SK-N-SH (cell line): ENCODE results near the gene NRCAM. TPM values are rescaled to one million over a fixed set of nuclear protein-coding genes. Genes with fewer than 3 reads are reported as not detected.

ENCODE experiments used
- CTCF ChIA-PET: fragments of 300-600, 350-600 bp; formaldehyde crosslinking; extraction: SDS; loops from one replicate; lab custom pipeline; 2021; lab: Yijun Ruan, JAX
- POLR2A ChIA-PET: fragments of 350-600 bp; sonication (Branson Sonifier 250); formaldehyde crosslinking; extraction: SDS; loops from one replicate; lab custom pipeline; 2020; ENCODE audit warnings: antibody characterized with exemption, inconsistent platforms; lab: Yijun Ruan, JAX
- DNase-seq: peaks from one replicate; pipeline ENCODE4 v3.0.0; 2012
- H2AFZ ChIP-seq: fragments of 200-600 bp; sonication (generic); 2 replicates; pipeline ENCODE4 v1.8.1; 2016; ENCODE audit warnings: antibody characterized with exemption, mild to moderate bottlenecking, low read depth
- H3F3A ChIP-seq: fragments of 200-600 bp; sonication (generic); replicated peaks from 2 replicates; pipeline ENCODE3; 2016; ENCODE audit warnings: antibody characterized with exemption, mild to moderate bottlenecking; ENCODE audit not compliant: insufficient read depth
- H3K27ac ChIP-seq, 2 experiments: fragments of 200-500 bp in 1 of 2; fragments of 200-600 bp in 1 of 2; sonication (Bioruptor generic) in 1 of 2; sonication (generic), shearing (Covaris generic) in 1 of 2; 2 replicates each; pipeline versions ENCODE4 v1.5.1 to v1.6.1; 2014 to 2016; ENCODE audit warnings: low read depth in 2 of 2, inconsistent platforms in 1 of 2, low read length in 1 of 2, mild to moderate bottlenecking in 1 of 2, mixed read lengths in 1 of 2
- H3K27me3 ChIP-seq: fragments of 200-600 bp; sonication (generic), shearing (Covaris generic); 2 replicates; pipeline ENCODE4 v1.6.1; 2016; ENCODE audit warnings: mixed run types; ENCODE audit not compliant: insufficient read depth
- H3K36me3 ChIP-seq, 2 experiments: fragments of 200-500 bp in 1 of 2; fragments of 200-600 bp in 1 of 2; sonication (Bioruptor generic) in 1 of 2; sonication (generic) in 1 of 2; replicated peaks in 1 of 2; 2 replicates each; pipeline versions ENCODE3 to v1.5.1; 2014 to 2016; ENCODE audit warnings: low read length in 1 of 2, mild to moderate bottlenecking in 1 of 2; ENCODE audit not compliant: insufficient read depth in 2 of 2, control insufficient read depth in 1 of 2
- H3K4me1 ChIP-seq, 2 experiments: fragments of 200-500 bp in 1 of 2; fragments of 200-600 bp in 1 of 2; sonication (Bioruptor generic) in 1 of 2; sonication (generic), shearing (Covaris generic) in 1 of 2; 2 replicates each; pipeline versions ENCODE4 v1.5.1 to v1.6.1; 2014 to 2016; ENCODE audit warnings: low read depth in 1 of 2, low read length in 1 of 2, mixed run types in 1 of 2; ENCODE audit not compliant: insufficient read depth in 2 of 2, control insufficient read depth in 1 of 2
- H3K4me2 ChIP-seq: fragments of 200-600 bp; sonication (generic), shearing (Covaris generic); 2 replicates; pipeline ENCODE4 v1.6.1; 2017; ENCODE audit warnings: mixed run types
- H3K4me3 ChIP-seq, 2 experiments: fragments of 200-500 bp in 1 of 2; fragments of 200-600 bp in 1 of 2; sonication (Bioruptor generic) in 1 of 2; sonication (generic), shearing (Covaris generic) in 1 of 2; 2 replicates each; pipeline versions ENCODE4 v1.5.1 to v1.8.1; 2014 to 2016; ENCODE audit warnings: low read depth in 2 of 2, inconsistent platforms in 1 of 2, low read length in 1 of 2, mild to moderate bottlenecking in 1 of 2, mixed read lengths in 1 of 2, moderate library complexity in 1 of 2
- H3K79me2 ChIP-seq: fragments of 200-600 bp; sonication (generic); 2 replicates; pipeline ENCODE4 v1.8.1; 2017; ENCODE audit warnings: mild to moderate bottlenecking; ENCODE audit not compliant: insufficient read depth
- H3K9ac ChIP-seq: fragments of 200-600 bp; sonication (generic); 2 replicates; pipeline ENCODE4 v1.6.1; 2017; ENCODE audit warnings: mixed run types
- H3K9me2 ChIP-seq: fragments of 200-600 bp; sonication (generic); 2 replicates; pipeline ENCODE4 v1.6.1; 2017; ENCODE audit warnings: mixed run types
- H3K9me3 ChIP-seq: fragments of 200-600 bp; sonication (generic); 2 replicates; pipeline ENCODE4 v1.6.1; 2017; ENCODE audit warnings: mixed run types, mild to moderate bottlenecking, moderate library complexity
- H4K20me1 ChIP-seq: fragments of 200-600 bp; sonication (generic); 2 replicates; pipeline ENCODE4 v1.6.1; 2017; ENCODE audit warnings: mild to moderate bottlenecking, mixed run types; ENCODE audit not compliant: insufficient read depth
- CHD2 ChIP-seq: fragments of 150-350 bp; IDR thresholded peaks from 2 replicates; pipeline ENCODE4 v1.6.1; 2018; ENCODE audit warnings: low read length; ENCODE audit not compliant: partially characterized antibody
- CTCF ChIP-seq: fragments of 200-600 bp; sonication (generic); IDR thresholded peaks from 2 replicates; pipeline ENCODE4 v1.6.1; 2017; ENCODE audit warnings: antibody characterized with exemption, mild to moderate bottlenecking, moderate library complexity
- ELF1 ChIP-seq: IDR thresholded peaks from 2 replicates; pipeline ENCODE4 v1.4.0; 2012
- FOSL2 ChIP-seq: IDR thresholded peaks from 2 replicates; pipeline ENCODE4 v1.4.0; 2012; ENCODE audit warnings: low read depth, mild to moderate bottlenecking, moderate library complexity, borderline replicate concordance
- FOXM1 ChIP-seq: IDR thresholded peaks from 2 replicates; pipeline ENCODE4 v1.4.0; 2012; ENCODE audit warnings: low read depth, mild to moderate bottlenecking
- IRF3 ChIP-seq: fragments of 150-350 bp; IDR thresholded peaks from 2 replicates; pipeline ENCODE4 v1.6.1; 2016; ENCODE audit warnings: mild to moderate bottlenecking, low read depth, low read length
- JUND ChIP-seq: IDR thresholded peaks from 2 replicates; pipeline ENCODE4 v1.4.0; 2012
- NRF1 ChIP-seq: IDR thresholded peaks from 2 replicates; pipeline ENCODE4 v1.6.1; 2012; ENCODE audit warnings: low read depth, mild to moderate bottlenecking, low read length
- PBX3 ChIP-seq: IDR thresholded peaks from 2 replicates; pipeline ENCODE4; 2012
- RAD21 ChIP-seq: IDR thresholded peaks from 2 replicates; pipeline ENCODE4 v1.6.1; 2012; ENCODE audit warnings: mild to moderate bottlenecking, low read length
- RFX5 ChIP-seq: IDR thresholded peaks from 2 replicates; pipeline ENCODE4 v1.6.1; 2012; ENCODE audit warnings: mild to moderate bottlenecking, improper control_type of control experiment, low read length
- SIN3A ChIP-seq: IDR thresholded peaks from 2 replicates; pipeline ENCODE4 v1.6.1; 2012; ENCODE audit warnings: low read depth, mild to moderate bottlenecking, low read length, moderate library complexity, borderline replicate concordance
- SMC3 ChIP-seq: IDR thresholded peaks from 2 replicates; pipeline ENCODE4 v1.6.1; 2012; ENCODE audit warnings: low read depth, low read length, improper control_type of control experiment
- YY1 ChIP-seq: IDR thresholded peaks from 2 replicates; pipeline ENCODE4 v1.4.0; 2012; ENCODE audit warnings: low read depth, mild to moderate bottlenecking
- WGBS: methylation state at CpG from one replicate; pipeline ENCODE4 v1.1.6; 2017; ENCODE audit warnings: low lambda C conversion rate; 5-methylcytosine and 5-hydroxymethylcytosine counted together
- polyA plus RNA-seq, 3 experiments: library from polyadenylated mRNA; depleted of rRNA; stranded (reverse); fragments of >200 nt; gene quantifications; 2 replicates each; pipeline ENCODE4 v1.2.3, GENCODE V29; 2012

NRCAM gene
- polyA plus RNA-seq, 1 of the 3 experiments (the other 2 are of a cell fraction), result 1.1 TPM

- H2AFZ ChIP-seq, result no peak overlapping the region
- no peak for TF ChIP-seq FOSL2
- TF ChIP-seq JUND, result no peak
- no peak for TF ChIP-seq YY1
- TF ChIP-seq, all 33 proteins: peak for 0
- Histone ChIP-seq H3K9ac (no peak overlapping the region), H3K9me2 (no peaks in the 10 kb centered on the region), H3K4me3 (no peak overlapping the region), H3K4me1 (no peaks in the 10 kb centered on the region), H3K27ac (no peak overlapping the region), H3K79me2 (no peaks in the 10 kb centered on the region), H3K9me3 (no peaks in the 10 kb centered on the region), H3K4me2 (no peak overlapping the region), H3K36me3 (peaks cover 0 to 51% of the 10 kb centered on the region in 2 experiments), H3K27me3 (no peaks in the 10 kb centered on the region), H4K20me1 (no peaks in the 10 kb centered on the region), H3F3A (no peaks in the 10 kb centered on the region)
- DNase-seq, result no peak
- CTCF ChIA-PET, result interaction anchor here (0.9 to 2.9 kb wide), 4 partner anchors 10 to 303 kb away, joined by 3 to 7 read pairs (median 4); no protein-coding TSS in a partner anchor
- POLR2A ChIA-PET, result no interaction called here
- WGBS, result 58% methylated on average over 9 of the region's 9 CpGs
These were observed 262.4 kb downstream of the NRCAM start for GRCh38 chr7:108193594-108194498.

GRCh38 chr7:108190891-108191290 lies 265.3 kb downstream of the NRCAM start:
- no peaks in the 10 kb centered on the region for H3K27me3 ChIP-seq
- H3F3A ChIP-seq, result no peaks in the 10 kb centered on the region
- no peak for DNase-seq
- no peaks in the 10 kb centered on the region for H4K20me1 ChIP-seq
- H3K79me2 ChIP-seq, result no peaks in the 10 kb centered on the region
- H2AFZ ChIP-seq, result no peak overlapping the region
- 64% methylated on average over 4 of the region's 4 CpGs for WGBS
- POLR2A ChIA-PET, result no interaction called here
- H3K27ac ChIP-seq, result no peak overlapping the region
- CTCF ChIA-PET, result interaction anchor here (1.5 to 2.7 kb wide), 2 partner anchors 10 to 269 kb away, joined by 3 to 9 read pairs; no protein-coding TSS in a partner anchor
- peaks cover 0 to 44% of the 10 kb centered on the region in 2 experiments for H3K36me3 ChIP-seq
- peaks cover 0 to 2% of the 10 kb centered on the region in 2 experiments; a peak in 2 of 4 replicates for H3K4me1 ChIP-seq
- no peak overlapping the region for H3K4me2 ChIP-seq
- no peak overlapping the region for H3K4me3 ChIP-seq
- no peaks in the 10 kb centered on the region for H3K9me2 ChIP-seq
- TF ChIP-seq PBX3, result no peak
- TF ChIP-seq SIN3A, result no peak
- TF ChIP-seq SMC3, result no peak
- TF ChIP-seq CTCF, result no peak
- no peak for TF ChIP-seq RAD21
- TF ChIP-seq YY1, result no peak
- no peak for TF ChIP-seq FOXM1
- TF ChIP-seq JUND, result no peak
- TF ChIP-seq CHD2, result no peak
- no peak for TF ChIP-seq NRF1
- no peak for TF ChIP-seq RFX5
- no peak for TF ChIP-seq ELF1
- TF ChIP-seq IRF3, result no peak
- TF ChIP-seq, all 33 proteins: peak for 0
- Histone ChIP-seq H3K9ac (no peak overlapping the region), H3K9me3 (no peaks in the 10 kb centered on the region)
